IPS-18c (cell line): ENCODE measurements around the gene METRNL.

ENCODE experiments used
- H3K4me3 ChIP-seq: 2 replicates; pipeline ENCODE4 v1.7.0; 2013; ENCODE audit warnings: low read depth, mild to moderate bottlenecking, low read length, moderate library complexity; ENCODE audit not compliant: insufficient read depth
- H3K9me3 ChIP-seq: one replicate; pipeline ENCODE4 v1.6.1; 2013; ENCODE audit warnings: mild to moderate bottlenecking, low read length, moderate library complexity; ENCODE audit not compliant: control insufficient read depth, insufficient read depth

The METRNL gene

DNA sequence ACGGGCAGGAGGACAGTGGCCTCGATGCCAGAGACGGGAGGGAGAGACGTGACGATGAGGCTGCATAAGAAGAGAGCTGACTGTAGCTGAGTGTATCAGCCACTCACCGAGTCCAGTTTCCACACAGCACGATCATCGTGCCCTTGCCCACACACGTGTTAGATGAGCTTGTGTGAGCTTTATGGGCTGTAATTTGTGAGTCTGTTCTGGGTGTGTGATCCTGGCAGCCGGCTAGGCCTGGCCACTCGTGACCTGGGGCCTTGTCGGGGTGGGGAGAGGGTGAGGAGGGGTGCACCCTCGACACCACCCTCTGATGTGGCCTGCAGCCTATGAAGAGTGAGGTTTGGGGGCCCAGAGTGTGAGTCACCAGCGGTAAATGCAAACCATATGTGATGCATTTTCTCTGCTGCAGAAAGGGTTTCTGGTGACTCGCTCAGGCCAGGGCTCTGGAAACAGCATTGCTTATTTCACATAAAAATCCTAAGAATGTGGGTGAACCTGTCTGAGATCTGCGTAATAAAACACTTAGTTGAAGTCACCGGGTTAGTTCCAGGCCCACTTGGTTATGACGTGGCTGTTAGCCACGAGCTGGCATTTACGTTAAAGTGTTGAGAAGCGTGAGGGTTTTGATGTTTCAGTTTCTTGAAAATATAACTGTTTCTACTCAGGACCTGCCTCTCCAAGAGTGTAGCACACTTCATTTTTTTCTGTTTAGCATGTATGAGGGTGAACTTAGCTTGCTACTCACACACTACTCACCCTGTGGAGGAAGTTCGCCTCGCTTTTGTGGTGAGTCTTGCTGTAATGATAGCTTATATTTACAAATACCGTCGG lies 4.2 kb downstream of the METRNL start:
- Histone ChIP-seq H3K4me3 (no peak overlapping the region), H3K9me3 (no peaks in the 10 kb centered on the region)

GRCh38 chr17:83084214-83084613 lies 4.8 kb downstream of the METRNL start:
- Histone ChIP-seq H3K9me3 (no peaks in the 10 kb centered on the region), H3K4me3 (no peak overlapping the region)

- no peaks in the 10 kb centered on the region for H3K9me3 ChIP-seq
- no peak overlapping the region for H3K4me3 ChIP-seq
These were observed 5.2 kb downstream of the METRNL start for GRCh38 chr17:83084621-83085056.

DNA sequence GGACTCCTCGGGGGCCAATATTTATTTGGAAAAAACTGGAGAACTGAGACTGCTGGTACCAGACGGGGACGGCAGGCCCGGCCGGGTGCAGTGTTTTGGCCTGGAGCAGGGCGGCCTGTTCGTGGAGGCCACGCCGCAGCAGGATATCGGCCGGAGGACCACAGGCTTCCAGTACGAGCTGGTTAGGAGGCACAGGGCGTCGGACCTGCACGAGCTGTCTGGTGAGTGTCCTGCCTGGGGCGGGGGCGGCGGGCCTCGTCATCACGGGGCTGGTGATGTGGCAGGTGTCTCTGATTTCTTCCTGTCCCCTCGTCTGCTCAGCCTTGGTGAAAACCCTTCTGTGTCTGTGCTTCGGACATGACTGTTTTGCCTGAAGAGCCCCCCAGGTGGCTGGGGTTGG lies 5.7 kb downstream of the METRNL start:
- no peak overlapping the region for H3K4me3 ChIP-seq

DNA sequence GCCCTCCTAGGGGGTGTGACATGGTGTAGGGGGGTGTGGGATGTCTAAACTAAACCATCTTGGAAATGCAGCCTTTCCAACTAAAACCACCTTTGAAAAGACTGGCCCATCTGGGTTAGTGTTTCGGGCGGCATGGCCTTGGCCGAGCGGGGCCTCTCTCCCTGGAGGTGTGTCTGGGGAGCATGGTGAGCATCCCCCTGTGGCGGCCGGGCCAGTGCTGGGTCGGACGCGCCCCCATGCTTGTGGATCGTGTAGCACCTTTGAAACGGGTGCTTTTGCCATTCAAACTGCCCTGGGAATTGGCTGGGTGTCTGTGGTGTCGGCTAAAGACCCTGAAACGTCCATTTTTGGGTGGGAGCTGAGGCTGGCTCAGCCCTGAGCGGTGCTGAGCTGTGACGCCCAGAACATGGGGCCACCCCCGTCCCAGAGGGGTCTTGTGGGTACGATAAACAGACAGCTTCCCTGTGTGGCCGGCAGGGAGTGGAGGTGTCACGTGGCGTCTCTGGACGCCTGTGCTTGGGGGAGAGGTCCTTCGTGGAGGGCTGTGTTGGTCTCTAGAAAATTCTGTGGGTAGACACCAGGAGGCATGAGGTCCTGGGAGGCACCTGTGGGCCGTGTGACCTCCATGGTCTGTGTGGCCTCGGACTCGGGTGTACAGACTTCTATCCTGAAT lies 6.3 kb downstream of the METRNL start:
- Histone ChIP-seq H3K4me3 (no peak overlapping the region), H3K9me3 (no peaks in the 10 kb centered on the region)

More for the DNA sequence above, 5.7 kb downstream of the METRNL start:
- H3K9me3 ChIP-seq = no peaks in the 10 kb centered on the region

DNA sequence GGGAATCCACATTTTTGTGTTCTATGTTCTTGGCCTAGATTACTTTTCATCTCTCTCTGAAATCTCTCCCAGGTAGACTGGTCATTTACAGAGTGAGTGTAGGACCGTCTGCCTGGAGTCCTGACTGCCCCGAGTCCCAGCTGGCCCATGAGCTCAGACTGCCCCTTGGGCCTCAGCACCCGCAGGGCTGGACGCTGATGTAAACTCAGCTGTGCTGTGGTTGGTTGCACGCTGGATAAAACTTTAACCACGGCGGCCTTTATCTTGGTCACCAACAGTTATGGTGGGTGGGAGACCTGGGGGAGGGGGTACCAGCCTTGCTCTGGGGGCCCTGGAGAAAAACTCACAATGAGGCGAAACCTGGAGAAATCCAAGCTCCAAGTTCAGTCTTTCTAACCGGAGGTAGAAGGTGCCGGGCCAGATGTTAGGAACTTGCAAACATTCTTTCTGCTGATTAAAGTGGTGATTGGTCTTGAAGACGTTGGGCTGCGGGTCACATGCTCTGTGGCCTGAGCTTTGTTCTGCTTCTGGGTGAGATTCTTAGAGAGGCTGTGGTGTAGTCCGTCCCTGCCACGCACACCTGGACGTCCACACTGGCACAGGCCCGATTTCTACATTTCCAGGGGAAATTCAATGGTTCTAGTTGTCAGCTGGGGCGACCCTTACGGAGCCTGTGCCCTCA lies 6.9 kb downstream of the METRNL start:
- Histone ChIP-seq H3K9me3 (no peaks in the 10 kb centered on the region), H3K4me3 (no peak overlapping the region)

DNA sequence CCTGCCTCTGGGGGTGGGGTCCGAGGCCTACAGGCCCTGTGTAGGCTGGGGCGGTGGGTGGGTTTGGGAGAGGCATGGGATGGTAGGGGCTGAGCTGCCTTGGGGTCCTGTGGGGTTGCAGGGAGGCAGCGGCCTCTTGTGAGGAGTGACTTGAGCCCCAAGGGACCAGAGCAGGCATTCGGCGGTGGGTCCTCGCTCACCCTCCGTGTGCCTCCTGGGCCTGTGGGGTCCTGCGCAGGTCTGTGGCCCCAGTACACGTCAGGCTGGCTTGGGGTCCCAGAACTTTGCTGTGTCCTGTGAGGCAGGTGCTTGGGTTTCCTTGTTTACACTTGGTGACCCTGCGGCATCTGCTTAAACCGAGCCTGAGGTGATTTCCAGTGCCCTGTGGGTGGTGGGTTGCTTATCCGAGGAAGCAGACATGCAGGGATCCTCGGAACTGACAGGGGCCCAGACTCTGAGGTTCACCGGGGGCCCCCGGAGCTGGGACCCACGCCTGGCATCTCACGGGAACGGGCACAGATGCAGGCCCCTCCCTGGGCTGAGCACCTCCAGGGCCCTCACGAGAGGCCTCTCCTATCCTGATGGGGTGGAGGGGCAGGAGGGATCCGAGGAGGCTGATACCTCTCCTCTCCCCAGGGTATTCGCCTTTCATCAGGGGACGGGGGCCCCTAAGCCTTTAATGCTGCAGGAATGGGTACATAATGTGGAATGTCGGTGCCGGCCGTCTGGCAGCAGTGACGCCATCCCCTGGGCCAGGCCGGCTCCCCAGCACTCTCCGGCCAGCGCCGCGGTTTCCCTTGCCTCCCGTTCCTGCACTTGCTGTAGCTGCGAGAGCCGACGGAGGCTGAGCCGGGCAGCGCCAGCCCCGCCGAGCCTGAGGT lies 7.7 kb downstream of the METRNL start:
- H3K4me3 ChIP-seq = no peak overlapping the region

DNA sequence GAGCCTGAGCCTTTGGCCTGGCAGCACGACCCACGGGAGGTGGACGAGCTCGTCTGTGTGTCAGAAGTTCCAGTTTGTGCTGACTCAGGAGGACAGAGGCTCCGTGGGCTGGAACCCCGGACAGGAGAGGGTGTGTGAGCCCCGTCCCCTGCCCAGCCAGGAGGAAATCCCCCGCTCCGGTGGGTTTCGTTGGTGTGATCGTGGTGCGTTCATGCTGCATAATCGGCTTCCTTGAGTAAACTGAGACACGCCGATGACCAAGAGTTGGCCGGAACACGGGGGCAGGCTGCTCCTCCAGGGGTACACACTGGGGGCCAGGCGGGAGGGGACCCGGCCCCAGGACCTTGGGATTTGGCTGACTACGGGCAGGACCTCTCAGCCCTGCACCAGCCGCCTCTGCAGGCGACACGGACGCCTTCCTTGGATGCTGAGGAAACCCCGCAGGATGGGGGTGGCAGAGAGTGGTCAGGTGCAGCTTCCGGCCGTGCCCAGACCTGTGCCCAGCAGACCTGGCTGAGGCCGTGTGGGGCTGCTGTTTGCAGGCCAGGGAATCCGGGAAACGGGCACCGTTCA lies 8.5 kb downstream of the METRNL start:
- H3K4me3 ChIP-seq = no peak overlapping the region
- no peaks in the 10 kb centered on the region for H3K9me3 ChIP-seq

More for the DNA sequence above, 7.7 kb downstream of the METRNL start:
- H3K9me3 ChIP-seq = no peaks in the 10 kb centered on the region

GRCh38 chr17:83088451-83088850 lies 9.0 kb downstream of the METRNL start:
- Histone ChIP-seq H3K9me3 (no peaks in the 10 kb centered on the region), H3K4me3 (no peak overlapping the region)

- Histone ChIP-seq H3K9me3 (no peaks in the 10 kb centered on the region), H3K4me3 (no peak overlapping the region)
These were observed 9.5 kb downstream of the METRNL start for GRCh38 chr17:83088909-83089308.

DNA sequence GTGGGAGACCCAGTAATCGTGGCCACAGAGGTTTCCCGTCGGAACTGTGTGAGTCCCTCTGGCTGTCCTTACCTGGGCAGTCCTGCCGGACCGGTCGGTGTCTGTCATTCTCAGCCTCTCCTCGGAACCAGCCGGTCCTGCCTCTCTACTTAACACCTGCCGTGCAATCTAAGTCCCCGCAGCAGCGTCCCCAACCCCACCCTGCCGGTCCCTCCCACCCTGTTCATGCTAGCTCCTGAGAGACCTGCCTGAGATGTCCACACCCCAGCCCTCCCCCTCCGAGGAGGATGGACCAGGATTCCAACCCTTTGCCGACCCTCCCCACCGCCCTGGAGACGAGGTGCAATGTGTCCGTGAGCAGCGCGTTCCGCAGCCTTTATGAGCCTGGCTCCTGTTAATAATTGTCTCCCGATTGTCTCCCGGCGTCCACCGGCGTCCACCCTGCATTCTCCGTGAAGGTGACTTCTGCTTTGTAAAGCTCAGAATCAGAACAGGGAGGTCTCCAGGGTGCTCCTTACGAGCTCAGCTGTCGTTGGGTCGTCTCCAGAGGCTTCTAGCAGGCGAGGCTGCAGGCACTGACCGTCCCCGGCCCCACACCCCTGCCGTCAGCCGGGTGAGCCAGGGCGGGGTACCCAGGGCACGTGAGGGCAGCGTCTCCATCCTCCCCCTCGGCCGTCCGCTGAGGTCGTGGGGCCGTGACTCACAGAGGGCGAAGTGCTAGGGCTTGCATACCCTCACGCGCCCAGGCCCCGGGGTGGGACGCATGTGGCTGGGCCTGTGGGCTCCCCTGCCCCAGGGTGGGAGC lies 10.1 kb downstream of the METRNL start:
- Histone ChIP-seq H3K9me3 (no peaks in the 10 kb centered on the region), H3K4me3 (no peak overlapping the region)

- Histone ChIP-seq H3K9me3 (no peaks in the 10 kb centered on the region), H3K4me3 (no peak overlapping the region)
These were observed 11.2 kb downstream of the METRNL start for GRCh38 chr17:83090444-83091256.

- H3K9me3 ChIP-seq = no peaks in the 10 kb centered on the region
- H3K4me3 ChIP-seq = no peak overlapping the region
These were observed 12.1 kb downstream of the METRNL start for GRCh38 chr17:83091257-83092141.

GRCh38 chr17:83092186-83092585 lies 12.8 kb downstream of the METRNL start:
- Histone ChIP-seq H3K4me3 (no peak overlapping the region), H3K9me3 (no peaks in the 10 kb centered on the region)
